HepG2 (cell line): ENCODE results near the gene DYNLT5. TPM values are rescaled to one million over a fixed set of nuclear protein-coding genes. Genes with fewer than 3 reads are reported as not detected.

Experiments
- ATAC-seq: fragments of 200-7000 bp; cut with Tn5 transposase; 3 replicates; pipeline ENCODE4 v1.9.1; 2020; ENCODE audit warnings: mild to moderate bottlenecking, moderate library complexity
- BruUV-seq: library from RNA; stranded (reverse); fragments of 400-500 nt; replicated peaks from 2 replicates; lab custom pipeline; 2021; lab: Mats Ljungman, UMichigan
- CTCF ChIA-PET: fragments of 300-600 bp; formaldehyde crosslinking; extraction: SDS; loops from one replicate; lab custom pipeline; 2021; ENCODE audit warnings: low total read pairs, inconsistent platforms, low intra/inter-chr PET ratio; lab: Yijun Ruan, JAX
- POLR2A ChIA-PET: fragments of 350-600 bp; sonication (Branson Sonifier 250); formaldehyde crosslinking; loops from one replicate; lab custom pipeline; 2020; ENCODE audit warnings: antibody characterized with exemption, inconsistent platforms; lab: Yijun Ruan, JAX
- DNase-seq: peaks from one replicate; pipeline ENCODE4 v3.0.0-alpha.2; 2015; ENCODE audit warnings: low spot score
- FAIRE-seq: peaks from 3 replicates; lab custom pipeline; 2011; peaks lifted over from hg19 to GRCh38; lab: Jason Lieb, UNC
- H2AFZ ChIP-seq: one replicate; pipeline ENCODE4 v1.6.1; 2011; ENCODE audit warnings: low read length, inconsistent platforms
- H3K27ac ChIP-seq: fragments of 300-600 bp; 3 replicates; pipeline ENCODE4 v1.8.0; 2011; ENCODE audit warnings: mixed run types, mild to moderate bottlenecking, mixed read lengths, low read length, inconsistent platforms; ENCODE audit not compliant: insufficient read depth; ENCODE audit errors: extremely low read length
- H3K27me3 ChIP-seq, 2 experiments: fragments of 200-600 bp in 1 of 2; 2 replicates in 1 of 2; 3 replicates in 1 of 2; pipeline versions ENCODE4 v1.6.0 to v1.8.0; 2011; ENCODE audit warnings: low read length in 2 of 2, mild to moderate bottlenecking in 2 of 2, moderate library complexity in 2 of 2, inconsistent platforms in 1 of 2; ENCODE audit not compliant: insufficient read depth in 2 of 2, control insufficient read depth in 1 of 2
- H3K36me3 ChIP-seq, 2 experiments: fragments of 200-600 bp in 1 of 2; replicated peaks in 1 of 2; 2 replicates in 1 of 2; 3 replicates in 1 of 2; pipeline versions ENCODE4 v1.5.1 to v1.8.0; 2011; ENCODE audit warnings: low read length in 2 of 2, inconsistent platforms in 1 of 2; ENCODE audit not compliant: insufficient read depth in 2 of 2, control insufficient read depth in 1 of 2
- H3K4me1 ChIP-seq: 2 replicates; pipeline ENCODE4 v1.5.1; 2012; ENCODE audit warnings: low read length, inconsistent platforms; ENCODE audit not compliant: insufficient read depth
- H3K4me2 ChIP-seq: 2 replicates; pipeline ENCODE4 v1.6.0; 2011; ENCODE audit warnings: low read depth, low read length, inconsistent platforms
- H3K4me3 ChIP-seq, 3 experiments: fragments of 200-600 bp in 1 of 3; sonication (generic), shearing (Covaris generic) in 1 of 3; replicated peaks in 1 of 3; 2 replicates each; pipeline ENCODE4 v1.5.1; 2011 to 2016; ENCODE audit warnings: low read length in 3 of 3, inconsistent platforms in 2 of 3, low read depth in 2 of 3, mild to moderate bottlenecking in 2 of 3, control low read depth in 1 of 3, mixed read lengths in 1 of 3; ENCODE audit not compliant: insufficient read depth in 1 of 3
- H3K79me2 ChIP-seq: one replicate; pipeline ENCODE4 v1.6.1; 2011; ENCODE audit warnings: low read length, inconsistent platforms; ENCODE audit not compliant: insufficient read depth
- H3K9ac ChIP-seq: 2 replicates; pipeline ENCODE4 v1.6.0; 2011; ENCODE audit warnings: mild to moderate bottlenecking, low read depth, low read length, inconsistent platforms; ENCODE audit not compliant: insufficient read depth
- H3K9me3 ChIP-seq: 2 replicates; pipeline ENCODE4 v1.5.1; 2012; ENCODE audit warnings: mild to moderate bottlenecking, low read length
- H4K20me1 ChIP-seq: 2 replicates; pipeline ENCODE4 v1.6.0; 2011; ENCODE audit warnings: inconsistent platforms, mild to moderate bottlenecking, low read length, moderate library complexity; ENCODE audit not compliant: insufficient read depth
- CHCHD3 ChIP-seq: sonication (generic); formaldehyde crosslinking; IDR thresholded peaks from 2 replicates; pipeline ENCODE4 v1.8.0; 2022; ENCODE audit warnings: mild to moderate bottlenecking, missing genetic modification reagents, moderate library complexity
- MAFF ChIP-seq: IDR thresholded peaks from 2 replicates; pipeline ENCODE4 v1.6.1; 2011; ENCODE audit warnings: low read depth, low read length, improper control_type of control experiment
- RNF219 ChIP-seq: sonication (generic); formaldehyde crosslinking; IDR thresholded peaks from 2 replicates; pipeline ENCODE4 v1.5.0; 2020; ENCODE audit warnings: mild to moderate bottlenecking, missing genetic modification reagents
- TRIM24 ChIP-seq: sonication (generic); formaldehyde crosslinking; IDR thresholded peaks from 2 replicates; pipeline ENCODE4 v1.8.0; 2022; ENCODE audit warnings: mild to moderate bottlenecking, missing genetic modification reagents
- ZFP90 ChIP-seq: sonication (generic); formaldehyde crosslinking; IDR thresholded peaks from 2 replicates; pipeline ENCODE4 v1.8.0; 2022; ENCODE audit warnings: missing genetic modification reagents, mild to moderate bottlenecking, inconsistent platforms, borderline replicate concordance
- ZNF558 ChIP-seq: sonication (generic); formaldehyde crosslinking; IDR thresholded peaks from 2 replicates; pipeline ENCODE4 v1.9.0; 2022; ENCODE audit warnings: mild to moderate bottlenecking, missing genetic modification reagents, borderline replicate concordance
- ZNF644 ChIP-seq: IDR thresholded peaks from 2 replicates; pipeline ENCODE4 v1.6.1; 2016; ENCODE audit warnings: low read depth
- WGBS: methylation state at CpG from one replicate; pipeline ENCODE4 v1.1.6; 2017; ENCODE audit warnings: low lambda C conversion rate; 5-methylcytosine and 5-hydroxymethylcytosine counted together
- in situ Hi-C: cut with HindIII; loops from 2 replicates; pipeline ENCODE4 v1.10.0; 2017; ENCODE audit warnings: low pct_unique_long_range_greater_than_20kb; ENCODE audit not compliant: extremely low pct_ligation_motif_present
- intact Hi-C: fragments of 100-400 bp; cut with micrococcal nuclease; formaldehyde crosslinking; loops from one replicate; pipeline ENCODE4 v1.10.0; 2022; ENCODE audit not compliant: unreplicated experiment
- polyA plus RNA-seq, 8 experiments: library from polyadenylated mRNA; depleted of rRNA in 3 of 8; stranded (reverse) in 7 of 8; unstranded in 1 of 8; fragments of >200 nt; fragmentation: Illumina TruSeq in 4 of 8; extraction: Trizol in 4 of 8; gene quantifications; 2 replicates each; pipeline versions ENCODE4 v1.2.1 to v1.2.3, GENCODE V29; 2011 to 2016; ENCODE audit warnings: low read depth in 4 of 8, missing spikeins in 1 of 8, mixed read lengths in 1 of 8; ENCODE audit not compliant: insufficient read depth in 1 of 8
- total RNA-seq, 5 experiments: library from RNA; depleted of rRNA; stranded (reverse); fragments of >200 nt; fragmentation: Illumina TruSeq; extraction: Trizol; gene quantifications; 2 replicates each; pipeline ENCODE4 v1.2.3, GENCODE V29; 2016; ENCODE audit warnings: low read depth in 1 of 5

The DYNLT5 gene
- total and polyA plus RNA-seq, 2 of the 13 experiments (the other 11 are each of a cell fraction or from before 2014, with no cell fraction given) = not detected

DNA sequence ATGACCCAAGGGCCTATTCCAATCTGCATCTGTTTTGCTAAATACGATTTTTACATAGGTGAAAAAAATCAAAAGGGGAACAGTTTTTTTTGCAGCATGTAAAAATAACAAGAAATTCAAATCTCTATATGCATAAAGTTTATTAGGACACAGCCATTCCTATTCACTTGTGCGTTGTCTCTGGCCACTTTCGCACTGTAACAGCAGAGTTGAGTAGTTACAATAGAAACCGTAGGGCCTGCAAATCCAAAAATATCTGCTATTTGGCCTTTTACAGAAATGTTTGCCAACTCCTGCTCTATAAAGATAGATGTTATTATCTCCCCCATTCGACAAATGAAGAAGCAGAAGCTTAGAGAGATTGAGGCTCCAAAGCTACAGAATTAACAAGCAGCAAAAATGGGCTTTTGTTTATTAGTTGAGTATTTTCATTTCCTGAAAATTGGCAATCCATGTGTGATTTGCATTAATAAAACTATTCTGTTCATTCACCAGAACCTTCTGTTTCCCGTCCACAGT, 5.5 kb downstream of the DYNLT5 start (continued):
- TF ChIP-seq RNF219 = no peak

- Histone ChIP-seq H2AFZ (no peak overlapping the region), H3K9ac (no peak overlapping the region), H3K4me3 (no peak overlapping the region), H4K20me1 (no peaks in the 10 kb centered on the region), H3K27ac (no peak overlapping the region), H3K27me3 (no peaks in the 10 kb centered on the region; a peak in 1 of 5 replicates), H3K79me2 (no peaks in the 10 kb centered on the region), H3K4me1 (no peaks in the 10 kb centered on the region), H3K4me2 (no peak overlapping the region), H3K9me3 (no peaks in the 10 kb centered on the region), H3K36me3 (no peaks in the 10 kb centered on the region)
- intact Hi-C loops = no loop called here
- TF ChIP-seq CHCHD3 (CRISPR knock-in tag) (no peak), ZNF558 (CRISPR knock-in tag) (no peak), ZFP90 (no peak), ZNF644 (no peak), MAFF (no peak), TRIM24 (no peak)
- in situ Hi-C loops = no loop called here
- ChIA-PET POLR2A (no interaction called here), CTCF (no interaction called here)
- no peak for DNase-seq
- no peak for ATAC-seq
- no peak for FAIRE-seq
- 0% methylated on average over 1 of the region's 1 CpG for WGBS
- BruUV-seq = no TSS peak
Measured at GRCh38 chr1:66758241-66758755, 6.0 kb downstream of the DYNLT5 start.
